Pons (tissue), 1 donor: ENCODE data around the gene SULF2.

Experiments
- DNase-seq: peaks from one replicate; pipeline ENCODE4 v3.0.0-alpha.2; 2016; ENCODE audit warnings: low spot score

Gene SULF2

DNA sequence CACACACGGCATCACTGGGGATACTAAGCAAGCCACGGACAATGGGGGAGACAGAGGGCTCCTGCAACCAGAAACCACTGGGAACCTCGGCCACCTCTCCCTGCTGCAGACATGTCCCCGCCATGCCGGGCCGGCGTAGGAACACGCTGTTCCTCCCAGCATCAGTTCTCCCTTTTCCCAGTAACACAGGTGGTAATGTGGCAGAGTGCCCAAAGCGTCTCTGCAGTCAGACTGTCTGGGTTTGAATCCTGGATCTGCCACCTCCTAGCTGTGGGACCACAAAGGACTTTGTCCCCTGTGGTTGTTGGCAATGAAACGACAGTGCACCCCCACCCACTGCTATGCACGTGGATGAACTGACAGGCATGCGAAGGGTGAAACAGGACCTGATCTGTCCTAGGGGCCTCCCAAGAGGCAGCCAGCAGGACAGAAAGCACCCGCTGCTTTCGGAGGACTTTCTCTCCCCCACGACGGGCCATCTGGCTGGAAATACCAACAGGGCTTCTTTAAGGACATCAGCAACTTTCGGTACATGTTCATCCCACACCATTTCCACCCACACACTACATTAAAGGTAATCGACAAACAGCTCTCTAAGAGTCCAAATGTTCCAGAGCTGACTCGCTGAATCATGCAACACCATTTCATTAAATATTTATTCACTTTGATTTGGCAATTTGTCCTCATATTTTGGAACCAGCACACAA, 74.1 kb downstream of the SULF2 start:
- no peak for DNase-seq

DNA sequence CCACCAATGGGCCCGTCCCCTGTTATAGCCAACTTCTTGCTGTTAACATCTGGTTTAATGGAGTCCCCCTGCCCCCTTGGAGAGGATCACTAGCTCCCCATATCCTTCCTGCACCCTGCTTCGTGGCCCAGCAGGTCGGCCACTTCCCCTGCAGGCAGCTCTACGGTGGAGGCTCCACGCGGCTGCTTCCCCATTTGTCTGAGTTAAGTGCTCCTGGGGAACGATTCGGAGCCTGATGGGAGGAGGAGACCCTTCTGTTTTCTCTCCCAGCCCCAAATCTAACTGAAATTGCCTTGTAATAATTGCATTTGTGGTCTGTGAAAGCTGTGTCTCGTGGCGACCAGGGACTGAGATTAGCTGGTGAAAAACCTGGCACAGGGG, 74.6 kb downstream of the SULF2 start:
- no peak for DNase-seq

DNA sequence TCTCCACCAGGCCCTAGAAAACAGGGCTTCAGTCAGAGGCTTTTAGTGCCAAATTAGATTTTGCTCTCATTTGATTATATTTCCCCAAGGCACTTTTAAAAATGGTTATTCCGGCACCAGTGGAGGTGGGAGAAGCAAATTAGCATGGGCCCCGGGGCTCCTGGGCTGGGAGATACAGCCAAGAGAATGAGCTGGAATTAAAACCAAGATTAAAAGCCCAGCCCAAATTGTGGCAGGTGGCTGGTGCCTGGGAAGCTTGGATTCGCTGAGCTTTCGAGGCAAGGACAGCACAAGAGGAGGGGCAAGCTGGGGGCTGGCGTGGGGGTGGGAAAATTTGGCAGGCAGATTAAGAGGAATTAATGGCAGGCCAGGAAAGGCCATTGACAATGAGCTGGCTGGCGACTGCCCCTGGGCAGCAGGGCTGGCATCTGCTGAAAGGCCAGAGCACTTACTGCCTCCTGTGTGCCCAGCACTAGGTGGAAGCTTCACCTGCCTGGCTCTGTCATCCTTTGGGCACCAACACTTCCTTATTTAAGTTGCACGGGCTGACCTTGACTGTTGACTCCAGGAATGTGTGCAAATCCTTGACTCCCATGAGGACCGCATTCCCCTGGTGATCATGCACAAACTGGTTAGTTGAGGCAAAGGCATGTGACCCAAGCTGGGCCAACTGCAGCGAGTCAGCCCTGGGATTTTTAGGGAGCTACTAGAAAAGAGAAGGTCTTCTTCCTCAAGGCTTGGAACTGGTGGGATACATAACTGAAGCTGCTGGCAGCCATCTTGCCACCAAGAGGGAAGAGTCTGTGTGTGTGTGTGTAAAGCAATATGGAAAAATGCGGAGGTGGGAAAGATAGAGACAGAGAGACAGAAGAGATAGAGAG, 76.1 kb downstream of the SULF2 start:
- DNase-seq: no peak

DNA sequence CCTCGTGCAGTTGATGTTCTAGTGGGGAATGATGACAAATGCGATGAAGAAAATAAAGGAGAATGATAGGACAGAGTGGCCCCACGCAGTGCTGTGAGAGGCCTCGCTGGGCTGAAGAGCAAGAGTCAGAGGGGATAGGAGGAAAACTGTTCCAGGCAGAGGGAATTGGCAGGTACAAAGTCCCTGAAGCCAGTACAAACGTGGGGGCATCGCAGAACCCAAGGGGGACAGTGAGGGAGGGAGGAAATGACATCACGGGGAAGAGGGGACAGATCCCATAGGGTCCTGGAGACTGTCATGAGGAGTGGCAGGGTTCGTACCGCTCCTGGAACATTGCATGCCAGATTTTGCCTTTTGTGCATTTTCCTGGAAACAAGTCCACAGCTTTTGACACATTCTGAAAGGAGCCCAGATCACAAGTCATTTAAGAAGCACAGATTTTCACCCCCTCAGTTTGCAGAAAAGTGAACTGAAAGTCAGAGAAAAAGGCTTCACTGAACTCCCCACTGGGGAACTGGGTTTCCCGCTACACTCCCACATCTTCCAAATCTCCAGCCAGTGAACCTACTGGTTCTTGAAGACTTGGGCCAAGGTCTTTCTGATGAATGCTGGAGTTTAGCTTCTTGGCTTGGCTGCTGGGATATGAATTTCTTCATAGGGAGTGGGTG, 77.0 kb downstream of the SULF2 start:
- peak; percentile 19 for DNase-seq

DNA sequence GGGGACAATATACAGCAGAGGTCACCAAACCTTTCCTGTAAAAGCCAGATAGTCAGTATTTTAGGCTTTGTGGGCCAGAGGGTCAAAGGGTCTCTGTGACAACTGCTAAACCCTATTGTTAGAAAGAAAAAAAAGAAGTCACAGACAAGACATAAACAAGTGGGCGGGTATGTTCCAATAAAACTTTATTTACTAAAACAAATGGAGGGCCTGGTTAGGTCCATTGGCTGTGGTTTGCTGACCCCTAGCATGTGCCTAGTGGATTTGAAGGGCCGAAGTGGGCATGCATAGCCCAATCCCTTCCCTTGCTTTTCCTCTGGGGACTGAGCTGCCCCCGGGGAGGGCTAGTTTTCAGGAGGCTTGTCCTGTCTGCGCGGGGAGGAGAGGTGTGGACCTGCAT, 78.9 kb downstream of the SULF2 start:
- DNase-seq: no peak

DNA sequence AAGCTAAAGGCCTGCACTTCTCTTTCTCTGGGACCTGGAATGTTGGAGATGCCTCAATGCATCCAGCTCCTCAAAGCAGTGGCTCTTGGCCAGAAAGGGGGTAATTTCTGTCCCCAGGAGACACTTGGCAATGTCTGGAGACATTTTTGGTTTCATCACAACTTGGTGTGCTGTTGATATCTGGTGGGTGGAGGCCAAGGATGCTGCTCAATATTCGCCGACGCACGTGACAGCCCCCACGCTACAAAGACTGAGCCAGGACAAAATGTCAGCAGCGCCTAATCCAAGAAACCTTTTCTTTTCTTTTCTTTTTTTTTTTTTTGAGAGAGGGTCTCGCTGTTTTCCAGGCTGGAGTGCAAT, 79.8 kb downstream of the SULF2 start:
- DNase-seq: no peak

DNA sequence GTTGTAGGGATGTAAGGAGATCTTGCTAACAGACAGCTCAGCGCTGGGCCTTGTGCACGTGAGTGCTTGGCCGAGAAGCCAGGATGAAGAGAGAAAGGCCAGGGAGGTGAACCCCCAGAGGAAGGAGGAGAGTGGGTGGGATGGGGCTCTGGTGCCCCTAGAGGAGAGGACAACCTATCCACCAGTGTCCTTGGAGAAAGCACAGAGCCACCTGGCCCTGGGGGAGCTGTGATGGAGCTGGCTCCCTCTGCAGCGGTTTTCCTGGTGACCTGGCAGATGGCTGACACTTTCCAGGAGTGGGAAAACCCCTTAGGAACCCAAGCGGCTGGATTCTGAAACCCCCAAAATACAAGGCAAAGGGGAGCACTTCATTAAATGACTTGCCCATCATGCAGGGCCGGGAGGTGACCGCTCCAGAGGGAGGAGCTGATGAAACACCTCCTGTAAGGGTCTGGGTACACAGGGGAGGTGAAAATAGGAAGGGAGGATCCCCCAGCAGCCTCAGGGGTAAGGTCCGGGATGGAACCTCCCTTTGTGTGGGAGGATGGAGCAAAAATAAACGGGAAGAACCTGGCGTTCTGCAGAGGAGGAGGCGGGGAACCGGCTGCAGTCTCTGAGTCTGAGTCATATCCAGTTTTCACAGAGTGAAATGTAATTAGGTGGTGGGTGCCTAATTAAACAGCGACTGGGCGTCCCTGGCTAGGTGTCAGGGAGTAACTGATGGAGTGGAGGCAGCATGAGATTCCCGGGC, 80.4 kb downstream of the SULF2 start:
- no peak for DNase-seq

DNA sequence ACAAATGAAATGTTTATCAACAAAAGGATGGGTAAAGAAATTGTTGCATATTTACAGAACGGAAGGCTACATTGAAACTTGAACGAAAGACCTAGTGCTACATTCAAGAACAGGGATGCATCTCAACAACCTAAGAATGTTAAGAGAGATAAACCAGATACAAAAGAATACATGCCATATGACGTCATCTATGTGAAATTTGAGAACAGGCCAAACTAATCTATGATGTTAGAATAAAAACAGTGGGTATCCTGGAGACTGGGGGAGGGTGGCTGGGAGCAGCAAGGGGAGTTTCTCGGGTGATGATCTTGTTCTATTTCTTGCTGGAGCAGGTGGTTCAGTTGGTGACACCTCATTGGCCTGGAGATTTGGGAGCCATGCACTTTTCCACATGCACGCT, 81.5 kb downstream of the SULF2 start:
- no peak for DNase-seq

DNA sequence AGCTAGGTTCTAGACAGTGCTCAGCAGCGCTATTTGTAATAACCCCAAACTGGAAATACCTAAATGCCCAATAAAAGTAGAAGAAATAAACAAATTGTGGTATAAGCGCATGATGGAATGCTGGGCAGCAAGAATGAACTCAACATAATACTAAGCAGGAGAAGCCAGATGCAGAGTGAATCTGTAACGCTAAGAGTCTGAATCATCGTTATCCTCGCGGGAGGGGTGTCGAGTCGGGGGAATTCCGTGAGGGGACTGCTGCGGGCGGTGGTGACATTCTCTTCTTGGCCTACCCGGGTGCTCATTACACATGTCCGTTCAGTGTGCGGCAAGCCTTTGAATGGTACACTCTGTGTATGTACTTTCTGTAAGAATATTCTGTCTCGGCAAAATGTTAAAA, 83.7 kb downstream of the SULF2 start:
- DNase-seq: no peak

DNA sequence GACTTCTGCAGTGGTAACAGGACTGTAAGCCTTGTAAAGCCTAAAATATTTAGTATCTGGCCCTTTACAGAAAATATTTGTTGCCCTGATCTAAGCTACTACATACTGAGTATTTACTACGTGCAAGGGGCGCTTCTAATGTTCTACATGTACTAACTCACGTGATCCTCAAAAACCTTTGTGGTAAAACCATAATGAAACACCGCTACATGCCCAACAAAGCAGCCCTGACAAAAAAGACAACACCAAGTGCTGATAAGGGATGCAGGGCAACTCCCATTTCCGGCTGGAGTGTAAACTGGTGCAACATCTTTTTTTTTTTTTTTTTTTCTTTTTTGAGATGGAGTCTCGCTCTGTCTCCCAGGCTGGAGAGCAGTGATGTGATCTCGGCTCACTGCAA, 85.0 kb downstream of the SULF2 start:
- DNase-seq: no peak

DNA sequence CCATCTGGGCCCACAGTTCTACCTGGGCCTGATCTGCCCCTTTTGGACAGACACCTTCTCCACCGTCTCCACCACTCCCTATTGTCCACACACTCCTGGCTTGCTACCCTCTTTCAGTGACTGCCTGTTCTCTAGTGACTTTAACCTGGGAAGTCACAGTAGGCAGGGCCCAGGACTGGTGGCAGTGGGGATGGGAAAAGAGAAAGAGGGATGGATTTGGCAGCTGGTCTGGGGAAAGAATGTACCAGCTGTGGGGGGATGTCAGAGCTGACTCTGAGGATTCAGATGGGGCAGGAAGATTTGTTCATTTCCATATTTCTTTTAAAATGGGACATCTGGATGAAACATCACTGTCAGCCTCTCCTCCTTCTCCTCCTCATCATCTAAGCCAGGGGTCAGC, 85.5 kb downstream of the SULF2 start:
- DNase-seq: no peak

DNA sequence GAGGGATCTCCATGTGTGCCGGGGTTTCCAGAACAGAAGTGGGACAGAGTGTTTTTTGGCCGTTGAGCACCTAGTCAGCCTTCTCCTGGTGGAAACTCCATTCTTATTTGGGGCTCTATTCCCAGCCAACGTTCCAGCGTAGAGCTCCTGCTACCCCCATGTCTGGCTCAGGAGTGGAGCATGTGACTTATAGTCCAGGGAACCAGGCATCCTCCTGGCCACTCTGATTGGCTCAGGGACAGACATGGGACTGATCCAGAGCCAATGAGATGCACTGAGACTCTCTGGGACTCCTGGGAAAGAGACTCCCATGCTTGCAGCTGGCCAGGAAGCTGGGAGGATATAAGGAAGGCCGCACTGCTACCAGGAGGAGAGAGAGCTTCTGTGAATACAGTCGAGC, 87.1 kb downstream of the SULF2 start:
- DNase-seq: no peak

DNA sequence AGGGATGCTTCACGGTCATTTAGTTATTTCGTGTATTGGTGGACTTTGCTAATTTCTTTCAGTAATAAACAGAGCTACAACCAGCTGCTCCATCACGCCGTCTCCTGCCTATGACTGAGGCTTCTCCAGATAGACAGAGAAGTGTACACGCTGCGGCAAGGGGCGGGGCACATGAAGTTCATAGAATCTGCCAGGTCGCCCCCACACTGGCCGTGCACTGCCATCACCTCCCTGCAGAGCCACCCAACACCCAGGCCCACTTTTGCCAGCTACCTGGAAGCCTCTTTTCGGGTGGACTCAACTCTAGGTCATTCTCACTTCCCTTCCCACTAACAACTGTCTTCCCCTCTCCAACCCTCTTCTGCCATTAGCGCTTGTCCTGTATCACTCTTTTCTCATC, 88.4 kb downstream of the SULF2 start:
- DNase-seq: no peak

DNA sequence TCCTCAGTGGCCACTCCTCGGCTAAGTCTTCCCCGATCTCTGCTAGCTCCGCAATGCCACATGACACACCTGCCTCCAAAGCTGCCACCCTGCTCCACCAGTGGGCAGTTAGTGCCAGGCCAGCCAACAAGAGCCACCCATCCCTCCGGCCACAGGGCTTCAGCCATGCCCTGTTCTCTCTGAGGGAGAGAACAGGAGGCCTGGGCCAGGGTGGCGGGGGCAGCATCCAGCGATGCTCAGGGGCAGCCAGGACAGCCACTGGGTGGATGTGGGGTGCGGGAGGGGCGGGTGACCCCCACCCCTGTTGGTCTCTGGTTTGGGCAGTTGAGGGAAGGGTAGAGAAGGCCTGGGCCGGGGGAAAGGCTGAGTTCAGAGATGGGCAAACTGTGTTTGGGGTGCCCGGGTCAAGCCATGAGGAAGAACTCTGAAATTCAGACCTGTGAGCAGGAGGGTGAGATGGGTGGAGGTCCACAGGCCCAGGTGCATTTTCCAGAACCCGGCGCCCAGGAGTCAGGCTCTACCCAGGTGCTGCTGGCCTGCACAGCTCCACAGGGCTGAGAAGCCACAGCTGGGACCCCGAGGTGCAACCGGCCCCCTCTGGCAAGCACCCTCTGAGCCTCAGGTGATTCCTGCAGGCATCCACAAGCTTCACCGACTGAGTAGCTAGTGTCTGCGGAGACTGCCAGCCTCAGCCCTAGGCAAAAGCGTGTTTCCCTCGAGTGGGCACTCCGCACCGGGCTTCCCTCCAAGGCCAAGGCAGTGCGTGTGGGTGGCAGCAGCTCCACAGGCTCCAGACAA, 91.1 kb downstream of the SULF2 start:
- no peak for DNase-seq

DNA sequence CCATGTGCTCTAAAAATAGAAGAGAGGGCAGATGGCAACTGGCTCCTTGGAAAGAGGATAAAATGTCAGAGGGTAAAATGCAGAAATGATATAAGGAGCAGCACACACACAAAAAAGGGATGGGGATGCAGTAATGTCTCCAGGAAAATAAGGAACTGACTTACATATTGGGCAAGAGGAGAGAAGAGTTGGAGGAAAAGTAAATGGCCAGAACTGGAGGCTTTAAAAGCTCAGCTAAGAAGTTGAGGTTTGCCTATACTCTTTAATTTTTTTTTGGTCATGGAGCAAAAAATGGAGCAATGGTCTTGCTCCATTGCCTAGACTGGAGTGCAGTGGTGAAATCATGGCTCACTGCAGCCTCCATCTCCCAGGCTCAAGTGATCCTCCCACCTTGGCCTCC, 93.7 kb downstream of the SULF2 start:
- no peak for DNase-seq

DNA sequence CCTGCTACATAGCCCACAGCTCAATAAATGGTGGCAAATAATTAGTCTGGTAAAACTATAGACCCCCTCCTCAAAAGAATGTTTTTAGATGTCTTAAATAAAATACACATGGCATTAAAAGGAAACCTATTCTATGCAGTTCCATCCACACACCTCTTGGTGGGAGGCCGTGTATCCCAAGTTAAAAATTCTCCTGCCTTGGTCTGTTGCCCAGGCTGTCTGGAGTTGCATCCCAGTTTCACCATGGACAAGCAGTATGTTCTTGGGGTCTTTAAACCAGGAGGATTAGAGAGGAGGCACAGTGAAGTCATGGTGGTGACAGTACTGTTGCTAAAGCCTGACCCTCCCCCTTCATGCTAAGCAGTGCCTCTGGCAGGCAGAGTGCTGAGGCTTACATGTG, 95.5 kb downstream of the SULF2 start:
- DNase-seq: no peak

DNA sequence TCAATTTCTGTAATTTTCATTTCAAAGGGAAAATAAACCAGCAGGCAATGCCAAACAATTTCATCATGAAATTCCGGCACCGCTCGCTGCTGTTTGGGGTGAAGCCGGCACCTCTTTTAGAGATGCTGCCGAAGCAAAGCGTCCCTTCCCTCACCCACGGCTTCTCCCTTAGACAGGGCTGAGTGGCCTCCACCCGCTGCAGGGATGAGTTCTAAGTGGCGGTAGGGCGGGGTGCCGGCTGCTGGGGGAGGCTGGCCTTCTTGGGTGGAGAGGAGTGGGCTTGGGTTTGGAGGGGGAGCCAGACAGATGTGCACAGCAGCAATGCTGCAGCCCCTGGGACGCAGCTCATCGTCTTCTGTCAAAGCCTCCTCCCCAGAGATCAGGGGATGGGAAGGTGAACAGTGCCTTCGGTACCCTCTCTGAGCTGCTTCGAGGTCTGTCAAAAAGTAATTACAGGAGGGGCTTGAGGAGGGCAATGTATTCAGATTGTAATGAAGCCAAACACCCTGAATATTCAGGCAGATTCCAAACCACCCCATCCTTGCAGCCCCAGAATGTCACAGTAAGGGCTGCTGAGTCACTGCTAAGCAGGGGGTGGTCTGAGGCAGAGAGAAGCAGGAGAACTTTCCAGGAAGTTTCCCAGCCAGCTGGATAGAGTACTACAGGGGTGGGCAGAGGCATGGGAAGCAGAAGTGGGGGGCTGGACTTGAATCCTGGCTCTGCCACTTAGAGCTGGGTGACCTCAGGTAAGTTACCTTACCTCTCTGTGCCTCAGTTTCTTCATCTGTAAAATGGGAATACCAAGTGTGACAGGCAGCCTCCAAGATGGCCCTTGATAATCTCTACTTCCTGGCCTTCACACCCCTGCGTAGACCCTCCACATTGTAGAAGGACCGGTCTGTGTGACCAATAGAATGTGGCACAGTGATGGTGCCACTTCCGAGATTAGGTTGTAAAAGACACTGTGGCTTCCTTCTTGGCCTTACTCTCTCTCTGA, 96.6 kb downstream of the SULF2 start:
- DNase-seq: no peak

DNA sequence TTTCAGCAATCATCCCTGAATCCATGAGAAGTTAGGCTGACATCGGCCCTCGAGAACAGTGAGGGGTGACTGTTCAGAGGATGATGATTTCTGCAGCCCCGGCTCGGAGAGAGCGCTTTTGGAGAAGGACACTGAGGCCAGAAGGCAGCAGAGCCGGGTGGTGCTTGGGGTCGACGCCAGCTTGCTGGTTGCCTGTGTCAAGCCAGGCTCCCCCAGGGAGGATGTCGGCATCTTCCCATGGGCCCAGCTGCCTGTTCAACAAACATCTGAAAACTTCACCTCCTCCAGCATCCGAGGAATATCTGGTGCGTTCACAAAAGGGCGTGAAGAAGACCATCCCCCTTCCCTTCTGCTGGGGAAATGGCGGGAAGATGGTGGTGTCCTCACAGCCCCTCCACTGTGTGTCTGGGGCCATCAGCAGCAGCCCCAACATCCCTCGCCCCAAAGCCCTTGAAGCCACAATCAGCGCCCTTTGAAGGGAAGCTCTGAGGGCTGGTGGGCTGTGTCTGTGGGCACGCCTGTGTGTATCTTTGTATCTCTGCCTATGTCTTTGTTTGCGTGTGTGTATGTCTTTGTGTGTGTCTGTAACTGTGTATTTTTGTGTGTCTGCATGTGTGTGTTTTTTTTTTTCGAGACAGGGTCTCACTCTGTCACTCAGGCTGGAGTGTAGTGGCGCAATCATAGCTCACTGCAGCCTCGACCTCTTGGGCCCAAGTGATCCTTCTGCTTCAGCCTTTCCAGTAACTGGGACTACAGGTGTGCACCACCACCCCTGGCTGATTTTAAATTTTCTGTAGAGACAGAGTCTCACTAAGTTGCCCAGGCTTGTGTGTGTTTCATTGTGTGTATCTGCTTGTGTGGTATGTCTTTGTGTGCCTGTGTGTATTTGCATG, 97.9 kb downstream of the SULF2 start:
- no peak for DNase-seq

DNA sequence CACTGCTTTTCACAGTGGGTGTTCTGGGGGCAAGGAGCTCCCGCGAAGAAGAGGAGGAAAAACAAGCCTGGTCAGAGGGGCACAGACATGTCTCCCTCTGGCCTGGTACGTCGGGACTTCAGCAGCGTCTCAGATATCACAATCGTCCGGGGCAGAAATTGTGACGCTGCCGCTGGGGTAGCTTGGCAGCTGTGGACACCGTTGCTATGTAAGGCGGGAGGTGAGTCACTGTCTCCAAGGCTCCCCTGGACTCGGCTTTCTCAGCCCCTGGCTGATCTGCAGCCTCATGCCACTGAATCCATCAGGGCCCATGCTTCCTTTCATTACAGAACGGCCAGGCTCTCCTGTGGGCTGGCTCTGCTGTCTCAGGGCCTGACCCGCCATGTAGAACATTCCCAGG, 98.7 kb downstream of the SULF2 start:
- DNase-seq: no peak
